H1 (cell line): ENCODE data around the gene CAMK1G. TPM values are rescaled to one million over a fixed set of nuclear protein-coding genes. Genes with fewer than 3 reads are reported as not detected.

Experiments
- BCL11A ChIP-seq, 2 experiments: IDR thresholded peaks; one replicate each; pipeline ENCODE4 v1.6.1; 2011; ENCODE audit warnings: low read depth in 2 of 2, low read length in 2 of 2, mild to moderate bottlenecking in 2 of 2
- CBX5 ChIP-seq: fragments of 300-800, 300-1000 bp; sonication (generic); IDR thresholded peaks from 2 replicates; pipeline ENCODE4 v1.7.1; 2016; ENCODE audit warnings: antibody characterized with exemption, low read length, low read depth
- CREB1 ChIP-seq: IDR thresholded peaks from 2 replicates; pipeline ENCODE4 v1.6.1; 2012; ENCODE audit warnings: inconsistent platforms
- CTBP2 ChIP-seq: IDR thresholded peaks from 2 replicates; pipeline ENCODE4 v1.7.0; 2011; ENCODE audit warnings: borderline replicate concordance, mild to moderate bottlenecking, moderate library complexity, mixed read lengths, low read length; ENCODE audit not compliant: insufficient read depth, insufficient read length
- E2F6 ChIP-seq: IDR thresholded peaks from 2 replicates; pipeline ENCODE4 v1.6.1; 2012; ENCODE audit warnings: inconsistent platforms
- HDAC2 ChIP-seq, 2 experiments: fragments of 300-600 bp in 1 of 2; sonication (generic) in 1 of 2; IDR thresholded peaks; 2 replicates each; pipeline ENCODE4 v1.6.1; 2011 to 2012; ENCODE audit warnings: low read depth in 2 of 2, low read length in 2 of 2, mild to moderate bottlenecking in 2 of 2, moderate library complexity in 2 of 2, borderline replicate concordance in 1 of 2, inconsistent platforms in 1 of 2
- HDAC6 ChIP-seq: IDR thresholded peaks from one replicate; pipeline ENCODE4 v1.7.1; 2012; ENCODE audit warnings: low read depth, mild to moderate bottlenecking, inconsistent platforms, low read length, moderate library complexity
- JUN ChIP-seq: IDR thresholded peaks from 2 replicates; pipeline ENCODE4 v1.6.1; 2011; ENCODE audit warnings: low read depth, mild to moderate bottlenecking, improper control_type of control experiment, low read length
- KDM5A ChIP-seq: fragments of 200-600 bp; IDR thresholded peaks from 2 replicates; pipeline ENCODE4 v1.7.1; 2012; ENCODE audit warnings: mild to moderate bottlenecking, low read length, inconsistent platforms, mixed read lengths
- PHF8 ChIP-seq: fragments of 200-600 bp; sonication (generic); conservative IDR thresholded peaks from 2 replicates; pipeline ENCODE4 v1.7.1; 2012; ENCODE audit warnings: low read depth, mild to moderate bottlenecking, inconsistent platforms, low read length, moderate library complexity
- POLR2A ChIP-seq, 2 experiments: IDR thresholded peaks; 1 replicate in 1 of 2; 2 replicates in 1 of 2; pipeline ENCODE4 v1.6.1; 2011; ENCODE audit warnings: low read depth in 2 of 2, low read length in 2 of 2, mild to moderate bottlenecking in 2 of 2; ENCODE audit errors: control extremely low read depth in 1 of 2
- POLR2AphosphoS5 ChIP-seq: IDR thresholded peaks from 2 replicates; pipeline ENCODE4 v1.6.1; 2011; ENCODE audit warnings: low read depth, low read length
- RXRA ChIP-seq: IDR thresholded peaks from 2 replicates; pipeline ENCODE4 v1.6.1; 2011; ENCODE audit warnings: low read depth, mild to moderate bottlenecking, low read length, moderate library complexity; ENCODE audit not compliant: insufficient read depth
- SAP30 ChIP-seq: fragments of 300-600 bp; sonication (generic); IDR thresholded peaks from 2 replicates; pipeline ENCODE4 v1.7.1; 2012; ENCODE audit warnings: low read length, moderate library complexity, mild to moderate bottlenecking, inconsistent platforms; ENCODE audit not compliant: insufficient read depth, insufficient replicate concordance
- SIN3A ChIP-seq, 2 experiments: IDR thresholded peaks in 1 of 2; conservative IDR thresholded peaks in 1 of 2; 2 replicates each; pipeline ENCODE4 v1.6.1; 2011 to 2012; ENCODE audit warnings: low read length in 2 of 2, improper control_type of control experiment in 1 of 2, low read depth in 1 of 2, mild to moderate bottlenecking in 1 of 2
- SP4 ChIP-seq: IDR thresholded peaks from 2 replicates; pipeline ENCODE4 v1.6.1; 2012; ENCODE audit warnings: low read length, inconsistent platforms
- TCF12 ChIP-seq: IDR thresholded peaks from 2 replicates; pipeline ENCODE4 v1.6.1; 2011; ENCODE audit warnings: low read depth, mild to moderate bottlenecking, low read length
- TEAD4 ChIP-seq: IDR thresholded peaks from 2 replicates; pipeline ENCODE4 v1.6.1; 2012; ENCODE audit warnings: low read depth, low read length, inconsistent platforms, mixed read lengths
- USF2 ChIP-seq: IDR thresholded peaks from 2 replicates; pipeline ENCODE4 v1.6.1; 2011; ENCODE audit warnings: low read length, improper control_type of control experiment
- YY1 ChIP-seq: IDR thresholded peaks from 2 replicates; pipeline ENCODE4 v1.6.1; 2011; ENCODE audit warnings: low read depth, mild to moderate bottlenecking, low read length
- polyA plus RNA-seq, 7 experiments: library from polyadenylated mRNA; depleted of rRNA in 3 of 7; stranded (reverse) in 5 of 7; unstranded in 2 of 7; fragments of >200 nt in 5 of 7; fragments of 200-250 nt in 2 of 7; gene quantifications; 1 replicate in 5 of 7; 2 replicates in 1 of 7; 4 replicates in 1 of 7; pipeline versions ENCODE4 v1.2.1 to v1.2.3, GENCODE V29; 2011 to 2013; ENCODE audit warnings: missing spikeins in 2 of 7, mixed read lengths in 2 of 7
- total RNA-seq: library from RNA; stranded (reverse); fragmentation: NEBNext Ultra II Directional; extraction: Animal tissue kit (Norgen Biotek cat#: 25700); gene quantifications from 2 replicates; pipeline ENCODE4 v1.2.1, GENCODE V29; 2021

Gene CAMK1G
- total and polyA plus RNA-seq, 2 of the 8 experiments (the other 6 are each of a cell fraction or from before 2014, with no cell fraction given) = 1.00 to 1.0 TPM

DNA sequence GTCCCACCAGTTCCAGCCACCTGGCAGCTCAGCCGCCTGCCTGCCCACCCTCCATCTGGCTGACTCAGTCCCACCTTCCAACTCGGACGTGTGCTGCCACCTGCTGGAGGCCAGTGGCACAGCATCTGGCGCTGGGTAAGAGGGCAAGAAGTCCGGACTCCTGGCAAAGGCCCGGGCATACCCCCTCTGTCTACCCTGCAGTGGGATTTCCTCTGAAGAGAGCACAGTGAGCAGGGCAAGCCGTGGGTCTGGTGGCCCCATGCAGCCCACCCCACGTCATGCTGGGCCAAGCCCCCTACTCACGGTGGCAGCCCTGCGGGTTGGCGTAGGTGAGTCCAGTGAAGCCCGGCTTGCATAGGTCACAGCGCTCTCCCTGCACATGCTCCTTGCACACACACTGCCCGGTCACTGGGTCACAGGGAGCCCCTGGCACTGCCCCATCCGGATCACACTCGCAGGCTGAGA is 44.2 kb downstream of the CAMK1G start (continued):
- peak; percentile 70 for TF ChIP-seq YY1
- no peak for TF ChIP-seq KDM5A
- peak in 1 of 2 experiments; percentile 57; a peak in 2 of 4 replicates for TF ChIP-seq SIN3A (conservative IDR thresholded peaks at IDR 0.05 in 1 of 2, IDR thresholded peaks at IDR 0.05 in 1 of 2; ENCODE audit: low read depth in 1 of 2, low read length in 2 of 2)
- peak; percentile 88 for TF ChIP-seq TCF12
- TF ChIP-seq TEAD4 = no peak
- no peak for TF ChIP-seq RXRA
- TF ChIP-seq SAP30 = no peak
- TF ChIP-seq HDAC2 (IDR thresholded peaks at IDR 0.05; ENCODE audit: borderline replicate concordance in 1 of 2, low read depth in 2 of 2, low read length in 2 of 2) = no peak
- TF ChIP-seq E2F6 = peak; percentile 59; the same call in 1 of the 2 replicates
- TF ChIP-seq POLR2AphosphoS5 = no peak
- TF ChIP-seq HDAC6 = no peak
- TF ChIP-seq CTBP2 = no peak
- TF ChIP-seq BCL11A (IDR thresholded peaks at IDR 0.05; ENCODE audit: low read depth in 2 of 2, low read length in 2 of 2) = no peak
- no peak for TF ChIP-seq POLR2A (IDR thresholded peaks at IDR 0.05; ENCODE audit: control extremely low read depth in 1 of 2, low read depth in 2 of 2, low read length in 2 of 2)
- TF ChIP-seq CREB1 = peak; percentile 56; the same call in 1 of the 2 replicates
- TF ChIP-seq USF2 = no peak
- TF ChIP-seq CBX5 = no peak
- no peak for TF ChIP-seq PHF8
- TF ChIP-seq JUN = no peak
- TF ChIP-seq SP4 = no peak
